ENCODE data around the gene FRAS1. TPM values are rescaled to one million over a fixed set of nuclear protein-coding genes. Genes with fewer than 3 reads are reported as not detected.

The FRAS1 gene
- total and polyA plus RNA-seq, 2 of the 8 experiments (the other 6 are each of a cell fraction or from before 2014, with no cell fraction given), result 38.5 to 109 TPM

GRCh38 chr4:78171482-78171881, 114.4 kb downstream of the FRAS1 start (continued):
- TF ChIP-seq, protein P1, sequence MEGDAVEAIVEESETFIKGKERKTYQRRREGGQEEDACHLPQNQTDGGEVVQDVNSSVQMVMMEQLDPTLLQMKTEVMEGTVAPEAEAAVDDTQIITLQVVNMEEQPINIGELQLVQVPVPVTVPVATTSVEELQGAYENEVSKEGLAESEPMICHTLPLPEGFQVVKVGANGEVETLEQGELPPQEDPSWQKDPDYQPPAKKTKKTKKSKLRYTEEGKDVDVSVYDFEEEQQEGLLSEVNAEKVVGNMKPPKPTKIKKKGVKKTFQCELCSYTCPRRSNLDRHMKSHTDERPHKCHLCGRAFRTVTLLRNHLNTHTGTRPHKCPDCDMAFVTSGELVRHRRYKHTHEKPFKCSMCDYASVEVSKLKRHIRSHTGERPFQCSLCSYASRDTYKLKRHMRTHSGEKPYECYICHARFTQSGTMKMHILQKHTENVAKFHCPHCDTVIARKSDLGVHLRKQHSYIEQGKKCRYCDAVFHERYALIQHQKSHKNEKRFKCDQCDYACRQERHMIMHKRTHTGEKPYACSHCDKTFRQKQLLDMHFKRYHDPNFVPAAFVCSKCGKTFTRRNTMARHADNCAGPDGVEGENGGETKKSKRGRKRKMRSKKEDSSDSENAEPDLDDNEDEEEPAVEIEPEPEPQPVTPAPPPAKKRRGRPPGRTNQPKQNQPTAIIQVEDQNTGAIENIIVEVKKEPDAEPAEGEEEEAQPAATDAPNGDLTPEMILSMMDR (IDR thresholded peaks at IDR 0.05; ENCODE audit: control extremely low read depth in 1 of 3, insufficient read depth in 1 of 3, low read depth in 1 of 3, low read length in 3 of 3), result peak; percentile 48 to 66 (median 52); a peak in 3 of 4 replicates
- TF ChIP-seq BCL11A (IDR thresholded peaks at IDR 0.05; ENCODE audit: low read depth in 2 of 2, low read length in 2 of 2), result no peak

All from H1 (cell line).